Medulla oblongata (tissue), 1 donor: ENCODE data around the gene CTDSPL.
A peak's percentile ranks its signal among the peaks of the same experiment; 100 is the strongest.

Source experiments
- DNase-seq: peaks from one replicate; pipeline ENCODE4 v3.0.0-alpha.2; 2015; ENCODE audit errors: extremely low spot score

Gene CTDSPL

DNA sequence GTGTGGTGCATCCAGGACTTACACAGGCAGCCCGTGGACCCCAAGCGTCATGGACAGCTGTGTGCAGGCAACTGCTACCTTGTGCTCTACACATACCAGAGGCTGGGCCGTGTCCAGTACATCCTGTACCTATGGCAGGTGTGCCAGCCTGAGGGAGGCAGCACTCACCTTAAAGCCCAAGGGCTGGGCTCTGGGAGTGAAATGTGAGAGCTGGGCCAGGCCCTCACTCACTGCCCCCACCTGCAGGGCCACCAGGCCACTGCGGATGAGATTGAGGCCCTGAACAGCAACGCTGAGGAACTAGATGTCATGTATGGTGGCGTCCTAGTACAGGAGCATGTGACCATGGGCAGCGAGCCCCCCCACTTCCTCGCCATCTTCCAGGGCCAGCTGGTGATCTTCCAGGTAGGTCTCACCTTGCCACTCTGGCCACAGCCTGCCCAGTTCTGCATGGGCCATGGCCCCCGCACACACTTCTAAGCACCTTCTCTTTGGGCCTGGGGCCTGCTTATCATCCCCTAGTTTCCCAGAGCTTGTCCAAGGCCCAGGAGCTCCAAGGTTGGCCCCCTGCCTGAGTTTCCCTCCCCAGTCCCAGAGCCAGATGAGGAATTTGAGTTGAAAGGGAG, 139.9 kb downstream of the CTDSPL start:
- DNase-seq = no peak

DNA sequence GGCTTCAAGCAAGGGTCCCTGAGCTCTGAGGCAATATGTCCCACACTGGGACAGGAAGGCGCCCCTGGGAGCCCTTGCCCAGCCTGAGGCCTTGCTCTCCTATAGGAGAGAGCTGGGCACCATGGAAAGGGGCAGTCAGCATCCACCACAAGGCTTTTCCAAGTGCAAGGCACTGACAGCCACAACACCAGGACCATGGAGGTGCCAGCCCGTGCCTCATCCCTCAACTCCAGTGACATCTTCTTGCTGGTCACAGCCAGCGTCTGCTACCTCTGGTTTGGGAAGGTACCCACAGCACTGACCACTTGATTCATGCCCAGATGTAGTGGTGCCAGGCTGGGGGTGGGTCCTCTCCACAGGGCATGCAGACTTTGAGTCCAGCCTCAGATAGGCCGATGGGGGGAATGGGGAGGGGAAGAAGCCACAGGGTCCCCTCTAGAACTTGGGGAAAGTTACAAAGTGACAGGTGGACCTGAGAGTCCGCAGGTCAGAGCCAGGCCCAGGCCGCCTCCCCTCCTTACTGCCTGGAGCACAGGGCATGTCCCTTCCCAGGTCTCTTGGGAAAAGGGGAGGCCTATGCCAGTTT, 140.7 kb downstream of the CTDSPL start:
- no peak for DNase-seq

DNA sequence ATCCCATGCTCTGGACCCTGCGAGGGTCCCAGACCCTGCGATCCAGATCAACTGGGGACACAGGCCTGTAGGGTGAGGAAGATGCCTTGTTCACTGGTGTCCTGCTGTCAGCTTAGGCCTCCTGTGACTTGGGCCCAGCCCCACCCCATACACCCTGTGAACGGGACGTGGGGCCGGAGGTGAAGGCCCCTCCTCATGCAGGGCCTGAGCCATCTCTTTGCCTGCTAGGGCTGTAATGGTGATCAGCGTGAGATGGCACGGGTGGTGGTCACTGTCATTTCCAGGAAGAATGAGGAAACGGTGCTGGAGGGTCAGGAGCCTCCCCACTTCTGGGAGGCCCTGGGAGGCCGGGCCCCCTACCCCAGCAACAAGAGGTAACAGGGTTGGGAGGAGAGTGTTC, 141.3 kb downstream of the CTDSPL start:
- no peak for DNase-seq

DNA sequence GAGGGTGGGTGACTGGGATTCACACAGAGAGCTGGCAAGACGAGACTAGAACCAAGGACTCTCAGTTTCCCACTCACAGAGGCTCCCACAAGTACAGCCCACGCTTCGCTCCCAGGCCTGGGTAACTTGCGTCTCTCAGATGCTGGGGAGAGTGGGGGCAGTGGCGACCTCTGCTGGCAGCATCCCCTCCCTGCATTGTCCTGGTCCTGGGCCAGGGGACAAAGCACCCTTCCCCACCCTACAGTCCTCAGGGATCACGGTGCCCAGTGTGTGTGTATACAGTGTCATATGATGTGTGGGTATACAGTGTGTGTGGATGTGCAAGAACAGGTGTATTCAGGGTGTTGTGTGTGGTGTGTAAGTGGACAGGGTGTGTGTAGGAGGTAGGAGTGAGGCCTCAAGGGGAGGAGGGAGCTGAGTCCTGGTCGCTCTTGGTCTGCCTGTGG, 141.7 kb downstream of the CTDSPL start:
- DNase-seq = peak; percentile 87

DNA sequence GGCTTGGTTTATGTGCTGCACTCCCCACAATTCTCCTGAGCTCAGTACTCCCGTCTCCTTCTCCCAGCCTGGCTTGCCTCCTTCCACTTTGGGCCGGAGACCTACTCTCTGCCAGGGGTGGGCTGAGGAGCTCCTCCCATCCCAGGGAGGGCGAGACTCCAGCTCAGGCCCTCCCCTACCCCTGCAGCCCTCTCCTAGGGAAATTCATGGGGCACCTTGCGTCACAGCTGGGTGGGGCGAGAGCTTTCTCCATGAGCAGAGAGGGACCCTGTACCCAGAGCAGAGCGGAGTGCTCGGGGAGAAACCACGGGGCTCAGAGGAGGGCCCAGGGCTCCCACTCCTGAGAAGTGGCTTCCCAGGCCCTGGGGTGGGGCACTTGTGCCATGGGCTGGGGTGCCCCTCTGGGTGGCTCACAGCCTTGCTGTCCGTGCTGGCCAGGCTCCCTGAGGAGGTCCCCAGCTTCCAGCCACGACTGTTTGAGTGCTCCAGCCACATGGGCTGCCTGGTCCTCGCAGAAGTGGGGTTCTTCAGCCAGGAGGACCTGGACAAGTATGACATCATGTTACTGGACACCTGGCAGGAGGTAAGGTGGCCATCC, 142.2 kb downstream of the CTDSPL start:
- DNase-seq = peak; percentile 53

DNA sequence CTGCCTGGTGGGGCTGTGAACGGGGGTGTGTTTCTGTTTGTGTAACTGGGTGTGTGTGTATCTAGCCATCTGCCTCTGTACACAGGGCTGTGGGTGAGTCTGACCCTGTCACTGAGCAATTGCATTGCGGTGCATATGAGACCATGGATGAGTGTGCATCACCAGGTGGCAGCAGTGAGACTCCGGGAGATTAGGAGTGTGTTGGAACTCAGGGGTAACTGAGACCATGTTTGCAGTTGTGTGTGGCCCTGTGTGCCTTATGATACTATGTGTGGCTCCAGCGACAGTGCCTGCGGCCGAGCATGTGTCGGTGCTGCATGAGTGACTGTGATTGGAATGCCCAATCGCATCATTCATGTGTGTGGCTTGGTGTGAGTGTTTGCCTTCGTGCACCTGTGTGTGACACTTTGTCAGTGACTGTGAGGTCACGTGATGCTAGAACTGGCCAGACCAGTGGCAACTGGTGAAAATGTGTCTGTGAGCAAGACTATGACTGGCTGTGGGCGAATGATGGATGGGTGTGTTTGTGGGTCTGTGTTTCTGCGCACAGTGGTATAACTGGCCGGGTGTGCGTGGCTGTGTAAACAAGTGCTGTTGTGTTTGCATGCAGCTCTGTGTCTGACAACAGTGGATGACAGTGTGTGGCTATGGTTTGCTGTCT, 142.9 kb downstream of the CTDSPL start:
- peak; percentile 90 for DNase-seq

DNA sequence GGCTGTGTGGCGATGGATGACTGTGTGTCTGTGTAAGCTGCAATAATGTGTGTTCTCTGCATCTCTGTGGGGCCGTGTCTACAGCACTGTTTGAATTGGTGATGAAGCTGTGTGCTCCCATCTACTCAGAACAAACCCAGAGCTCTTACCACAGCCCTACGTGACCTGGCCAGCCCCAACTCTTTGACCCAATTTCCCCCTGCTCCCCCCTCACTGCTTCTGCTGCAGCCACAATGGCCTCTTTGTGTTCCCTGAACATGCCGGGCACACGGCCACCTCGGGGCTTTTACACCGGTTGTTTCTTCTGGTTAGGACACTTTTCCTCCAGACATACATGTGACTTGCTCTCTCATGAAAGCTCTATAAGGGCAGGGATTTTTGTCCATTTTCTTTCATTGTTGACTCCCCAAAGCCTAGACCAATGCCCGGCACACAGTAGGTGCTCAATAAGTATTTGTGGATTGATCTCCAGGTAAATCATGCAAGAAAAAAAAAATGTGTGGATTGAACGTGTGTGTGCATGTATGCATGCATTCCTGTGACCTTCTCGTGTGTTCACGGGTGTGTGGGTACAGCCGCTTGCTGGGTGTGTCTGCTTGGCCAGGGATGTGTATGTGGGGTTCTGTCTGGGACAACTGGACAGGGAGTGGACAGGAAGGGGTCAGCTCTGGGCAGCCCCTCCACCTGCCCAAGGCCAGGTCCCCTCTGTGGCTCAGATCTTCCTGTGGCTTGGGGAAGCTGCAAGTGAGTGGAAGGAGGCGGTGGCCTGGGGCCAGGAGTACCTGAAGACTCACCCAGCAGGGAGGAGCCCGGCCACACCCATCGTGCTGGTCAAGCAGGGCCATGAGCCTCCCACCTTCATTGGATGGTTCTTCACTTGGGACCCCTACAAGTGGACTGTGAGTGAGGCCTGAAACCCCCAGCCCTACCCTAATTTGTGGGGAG, 143.7 kb downstream of the CTDSPL start:
- peak; percentile 98 for DNase-seq

DNA sequence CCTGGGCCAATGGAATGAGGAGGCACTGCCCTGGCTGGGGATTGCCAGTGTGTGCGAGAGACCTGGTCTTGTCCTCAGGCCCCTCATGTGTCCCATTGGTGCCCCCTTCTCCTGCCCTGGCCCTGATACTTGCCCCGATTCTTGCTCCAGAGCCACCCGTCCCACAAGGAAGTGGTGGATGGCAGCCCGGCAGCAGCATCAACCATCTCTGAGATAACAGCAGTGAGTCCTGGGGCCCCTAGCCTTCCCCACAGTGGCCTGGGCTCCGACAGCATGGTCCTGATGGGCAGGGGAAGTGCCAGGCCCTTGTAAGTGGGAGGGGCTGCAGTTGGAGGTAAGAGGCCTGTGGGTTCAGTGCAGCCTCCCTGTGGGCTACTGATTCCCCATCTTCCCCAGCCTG, 144.4 kb downstream of the CTDSPL start:
- no peak for DNase-seq

DNA sequence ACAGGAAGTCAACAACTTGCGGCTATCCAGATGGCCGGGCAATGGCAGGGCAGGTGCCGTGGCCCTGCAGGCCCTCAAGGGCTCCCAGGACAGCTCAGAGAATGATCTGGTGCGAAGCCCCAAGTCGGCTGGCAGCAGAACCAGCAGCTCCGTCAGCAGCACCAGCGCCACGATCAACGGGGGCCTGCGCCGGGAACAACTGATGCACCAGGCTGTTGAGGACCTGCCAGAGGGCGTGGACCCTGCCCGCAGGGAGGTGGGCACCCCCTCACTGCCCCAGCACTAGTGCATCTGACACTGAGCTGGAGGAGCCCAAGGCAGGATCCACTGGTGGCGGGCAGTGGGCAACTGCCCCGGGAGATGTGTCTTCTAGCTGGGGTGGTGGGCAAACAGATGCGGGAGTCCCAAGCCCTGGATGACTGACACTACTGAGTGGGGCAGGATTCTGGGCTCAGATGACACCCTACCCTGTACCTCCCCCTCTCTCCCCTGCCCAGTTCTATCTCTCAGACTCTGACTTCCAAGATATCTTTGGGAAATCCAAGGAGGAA, 144.8 kb downstream of the CTDSPL start:
- no peak for DNase-seq

DNA sequence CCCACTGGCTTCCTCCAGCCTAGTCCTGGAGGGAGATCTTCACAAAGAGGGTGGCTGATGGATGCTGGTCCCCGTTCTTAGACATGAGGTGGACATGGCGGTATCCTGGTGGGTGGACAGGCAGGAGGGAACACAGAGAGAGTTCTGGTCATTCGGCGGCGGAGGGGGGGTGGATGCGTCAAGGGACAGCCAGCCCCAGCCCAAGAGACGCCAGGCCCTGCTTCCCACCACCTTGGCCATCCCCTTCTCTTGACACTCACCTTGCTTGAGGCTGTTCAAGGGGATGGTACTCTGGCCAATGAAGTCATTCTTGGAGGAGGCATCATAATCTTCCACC, 146.0 kb downstream of the CTDSPL start:
- DNase-seq = no peak

DNA sequence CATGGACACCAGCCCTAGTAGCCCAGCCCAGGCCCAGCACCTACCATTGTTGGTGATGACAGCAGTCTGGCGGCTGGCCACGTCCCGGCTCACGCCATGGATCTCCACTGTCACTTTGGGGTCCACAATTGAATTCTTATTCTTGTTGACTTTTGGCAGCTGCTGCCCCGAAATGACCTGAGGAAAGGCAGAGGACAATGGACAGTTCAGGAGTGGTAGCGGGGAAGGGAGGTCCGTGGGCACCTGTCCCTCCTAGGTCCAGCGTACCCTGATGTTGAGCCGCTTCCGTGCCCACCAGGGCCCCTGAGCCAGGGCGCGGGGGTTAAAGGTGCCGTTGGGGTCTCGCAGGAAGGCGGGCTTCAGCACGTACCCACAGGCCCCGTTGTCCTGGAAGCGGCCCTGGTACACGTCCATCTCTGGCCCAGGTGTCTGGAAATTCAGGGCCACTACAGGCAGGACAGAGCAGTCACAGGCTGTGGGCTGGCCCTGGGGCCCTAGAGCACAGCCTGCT, 146.6 kb downstream of the CTDSPL start:
- DNase-seq = no peak

DNA sequence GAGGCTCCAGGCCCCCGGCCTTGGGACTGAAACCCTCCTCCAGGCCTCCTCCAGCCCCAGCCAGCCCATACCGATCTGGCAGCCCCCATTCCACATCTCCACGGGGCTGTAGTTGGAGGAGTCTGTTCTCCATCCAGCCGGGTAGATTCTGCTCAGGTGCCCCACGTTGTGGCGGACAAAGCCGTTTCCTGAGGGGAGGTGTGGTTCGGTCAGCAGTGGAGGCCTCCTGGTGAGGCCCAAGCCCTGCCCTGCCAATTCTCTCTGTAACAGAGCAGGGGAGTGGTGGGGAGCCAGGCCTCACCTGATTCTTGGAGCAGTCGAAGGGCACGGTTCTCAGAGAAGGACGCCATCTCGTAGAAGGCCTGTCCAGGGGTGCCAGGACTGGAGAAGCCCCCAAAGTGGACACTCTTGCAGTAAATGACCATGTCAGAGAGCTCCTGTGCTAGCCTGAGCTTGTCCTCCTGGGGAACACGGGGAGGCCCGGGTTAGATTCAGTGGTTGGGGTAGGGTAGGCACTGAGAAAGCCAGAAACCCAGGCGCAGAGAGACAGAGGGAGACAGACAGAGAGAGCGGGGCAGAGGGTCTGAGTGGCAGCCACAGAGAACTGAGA, 147.4 kb downstream of the CTDSPL start:
- no peak for DNase-seq

DNA sequence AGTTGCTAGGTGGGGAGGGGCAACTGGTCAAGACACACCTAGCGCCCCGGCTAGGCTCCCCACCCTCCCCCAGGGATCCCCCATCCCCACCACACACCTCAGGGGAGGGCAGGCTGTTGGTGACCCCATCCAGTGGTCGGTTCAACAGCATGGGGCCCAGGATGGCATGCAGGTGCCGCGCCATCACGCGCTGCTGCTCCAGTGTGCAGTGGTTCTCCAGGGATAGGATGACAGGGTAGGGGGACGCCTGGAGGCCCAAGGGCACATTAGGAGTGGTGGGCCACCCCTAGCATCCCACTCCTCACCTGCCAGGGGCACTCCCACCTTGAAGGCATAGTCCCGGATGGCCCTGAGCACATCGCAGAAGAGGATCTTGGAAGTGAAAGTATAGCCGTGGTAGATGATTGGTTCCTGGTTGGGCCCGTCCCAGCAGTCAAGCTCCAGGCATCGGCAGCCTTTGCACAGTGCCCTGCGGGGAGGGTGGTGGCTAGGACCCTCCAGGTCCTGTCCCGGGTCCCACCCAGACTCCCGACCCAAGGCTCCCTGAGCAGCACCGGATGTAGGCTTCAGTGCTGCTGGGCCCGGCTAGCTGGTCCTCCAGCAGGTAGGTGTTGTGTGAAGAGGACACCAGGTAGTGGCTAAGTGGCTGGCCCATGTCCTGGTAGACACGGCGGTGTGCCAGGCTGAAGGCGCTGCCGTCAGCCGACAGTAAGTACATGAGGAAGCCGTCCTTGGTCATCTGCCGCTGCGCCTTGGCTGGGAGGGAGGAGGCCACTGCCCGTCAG, 148.3 kb downstream of the CTDSPL start:
- DNase-seq = no peak

DNA sequence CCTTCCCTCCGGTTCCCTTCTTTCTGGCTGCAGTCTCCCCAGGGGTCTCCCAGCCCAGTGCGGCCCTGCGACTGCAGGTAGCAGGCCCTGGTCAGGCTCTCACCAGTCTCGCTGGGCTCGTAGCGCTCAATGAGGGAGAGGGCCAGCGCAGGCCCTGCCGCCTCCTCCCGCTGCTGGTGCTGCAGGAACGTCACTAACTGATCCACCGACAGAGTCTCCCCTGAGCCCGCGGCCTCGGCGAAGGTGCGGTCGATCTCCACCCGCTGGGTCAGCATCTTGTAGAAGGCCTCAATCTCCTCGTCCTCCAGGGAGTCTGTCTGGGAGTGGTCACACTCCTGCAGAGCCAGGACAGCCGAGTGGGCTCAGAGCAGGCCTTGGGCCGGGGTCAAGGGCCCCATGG, 149.4 kb downstream of the CTDSPL start:
- no peak for DNase-seq

DNA sequence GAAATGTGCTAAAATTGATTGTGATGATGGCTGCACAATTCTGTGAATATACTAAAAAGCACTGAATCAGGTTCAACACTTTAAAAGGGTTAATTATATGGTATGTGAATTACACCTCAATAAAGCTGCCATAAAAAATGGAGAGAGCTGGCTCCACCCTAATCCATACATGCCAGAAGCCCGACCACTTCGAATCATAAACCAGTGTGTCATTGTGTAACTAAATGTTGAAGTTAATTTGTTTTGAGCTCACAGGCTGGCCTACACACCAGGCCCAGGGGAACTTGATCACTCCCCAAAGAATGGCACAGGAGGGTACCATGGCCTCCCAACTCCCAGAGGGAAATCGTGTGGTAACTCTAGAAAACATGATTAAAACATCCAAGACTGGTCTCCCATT, 153.8 kb downstream of the CTDSPL start:
- DNase-seq = no peak

DNA sequence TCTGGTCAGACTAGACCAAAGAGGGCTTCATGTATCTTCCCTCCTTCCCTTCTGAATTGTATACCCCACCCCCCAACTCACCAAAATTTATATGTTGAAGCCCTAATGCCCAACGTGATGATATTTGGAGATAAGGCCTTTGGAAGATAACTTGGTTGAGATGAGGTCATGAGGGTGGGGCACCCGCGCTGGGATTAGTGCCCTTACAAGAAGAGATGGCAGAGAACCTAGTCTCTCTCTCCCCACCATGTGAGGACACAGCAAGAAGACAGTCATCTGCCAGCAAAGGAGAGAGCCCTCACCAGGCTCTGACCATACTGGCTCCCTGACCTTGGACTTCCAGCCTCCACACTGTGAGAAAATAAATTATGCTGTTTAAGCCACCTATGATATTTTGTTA, 154.3 kb downstream of the CTDSPL start:
- DNase-seq = no peak

DNA sequence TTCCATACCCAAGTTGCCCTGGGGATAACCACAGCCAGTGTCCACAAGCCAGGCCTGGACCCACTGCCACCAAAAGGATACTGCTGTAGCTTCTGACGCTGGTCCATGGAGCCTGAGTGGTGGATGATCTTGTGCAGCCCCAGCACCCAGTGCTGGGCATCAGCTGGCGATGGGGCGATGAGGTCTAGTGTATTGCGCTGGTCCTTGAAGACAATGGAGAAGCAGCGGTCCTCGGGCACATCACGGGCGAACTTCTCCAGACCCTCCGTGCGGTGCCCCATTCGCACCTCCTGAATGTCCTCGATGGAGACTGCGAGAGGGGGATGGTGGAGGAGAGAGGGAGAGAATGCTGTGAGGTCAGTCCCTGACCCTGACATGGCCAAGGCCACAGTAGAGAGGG, 154.7 kb downstream of the CTDSPL start:
- DNase-seq = no peak

DNA sequence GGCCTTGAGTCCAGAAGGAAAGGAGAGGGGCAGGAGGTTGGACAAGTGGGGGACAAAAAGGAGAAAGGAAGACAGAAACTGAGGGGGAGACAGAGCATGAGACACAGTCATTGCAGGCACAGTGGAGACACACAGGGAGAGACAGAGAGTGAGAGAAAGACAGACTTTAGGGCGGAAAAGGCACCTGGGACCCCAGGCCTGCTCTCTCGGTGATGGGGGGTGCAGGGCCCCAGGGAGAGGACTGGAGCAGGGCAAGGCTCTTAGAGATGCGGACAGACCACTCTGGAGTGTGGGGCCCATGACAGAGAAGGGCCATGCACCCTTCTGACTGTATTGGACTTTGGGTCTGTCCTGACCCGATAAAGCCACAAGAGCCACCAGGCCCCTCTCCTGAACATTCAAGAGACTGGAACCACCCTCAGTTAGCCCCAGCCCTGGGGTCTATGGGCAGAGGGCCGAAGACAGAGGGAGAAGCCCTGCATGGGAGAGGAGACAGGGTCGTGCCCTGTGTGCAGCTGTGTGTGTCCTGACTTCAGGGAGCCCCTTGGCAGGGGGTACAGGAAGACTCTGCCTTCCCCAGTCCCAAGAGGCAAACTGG, 155.3 kb downstream of the CTDSPL start:
- DNase-seq = no peak

DNA sequence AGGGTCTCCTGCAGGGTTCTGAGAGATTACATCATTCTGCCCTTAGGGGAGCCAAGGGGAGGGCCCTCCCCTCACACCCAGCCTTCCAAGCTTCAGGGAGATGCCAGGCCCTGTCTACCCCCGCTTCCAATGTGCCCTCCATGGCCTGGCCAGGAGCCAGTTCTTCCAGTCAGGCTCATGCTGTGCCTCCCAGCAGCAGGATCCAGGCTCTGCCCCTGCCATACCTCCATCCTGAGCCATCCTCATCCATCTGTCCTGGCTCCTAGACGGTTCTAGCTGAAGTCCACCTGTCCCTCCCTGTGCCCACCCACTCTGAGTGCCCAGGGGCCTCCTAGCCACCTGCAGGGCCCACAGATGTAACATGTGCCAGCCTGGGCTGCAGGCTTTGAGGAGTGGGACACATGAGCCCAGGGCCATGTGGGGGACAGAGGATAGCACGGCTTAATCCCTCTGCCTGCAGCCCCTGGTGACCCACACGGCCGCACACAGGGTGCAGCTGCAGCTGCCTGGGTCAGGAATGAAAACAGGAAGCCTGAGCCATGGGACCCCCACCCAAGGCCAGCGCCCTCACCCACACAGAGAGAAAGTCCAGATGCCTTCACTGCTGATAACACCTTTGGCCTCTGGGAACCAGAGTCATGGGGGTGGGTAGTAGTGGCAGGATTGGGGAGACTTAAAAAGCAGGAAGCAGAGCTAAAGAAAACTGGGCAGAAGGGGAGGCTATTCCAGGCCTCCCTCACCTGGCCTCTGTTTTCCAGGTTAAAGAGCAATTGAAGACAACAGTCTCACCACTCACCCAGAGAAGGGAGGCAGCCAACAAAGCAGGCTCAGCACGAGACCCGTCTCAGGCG, 156.0 kb downstream of the CTDSPL start:
- DNase-seq = no peak
